Neural cell (in vitro differentiated cells): Measurements from ENCODE around the gene TTLL5.

Experiments
- EP300 ChIP-seq: fragments of 450-650 bp; conservative IDR thresholded peaks from 2 replicates; pipeline ENCODE4 v1.6.1; 2014; ENCODE audit warnings: antibody characterized with exemption, mild to moderate bottlenecking, moderate library complexity; ENCODE audit not compliant: poor library complexity, severe bottlenecking
- EZH2 ChIP-seq: fragments of 200-600, 300-800 bp; shearing (Covaris generic), sonication (generic); IDR thresholded peaks from 2 replicates; pipeline ENCODE4 v1.6.1; 2014; ENCODE audit warnings: antibody characterized with exemption, low read length, borderline replicate concordance, mild to moderate bottlenecking; ENCODE audit not compliant: insufficient read depth, poor library complexity, severe bottlenecking
- MXI1 ChIP-seq: fragments of 450-650 bp; conservative IDR thresholded peaks from 2 replicates; pipeline ENCODE4 v1.6.1; 2014; ENCODE audit warnings: antibody characterized with exemption, mild to moderate bottlenecking; ENCODE audit not compliant: poor library complexity, severe bottlenecking
- POLR2AphosphoS5 ChIP-seq: IDR thresholded peaks from 2 replicates; pipeline ENCODE4 v1.6.1; 2012
- RAD21 ChIP-seq: fragments of 450-650 bp; conservative IDR thresholded peaks from 2 replicates; pipeline ENCODE4 v1.6.1; 2014; ENCODE audit warnings: antibody characterized with exemption, mild to moderate bottlenecking, moderate library complexity
- TAF1 ChIP-seq: IDR thresholded peaks from 2 replicates; pipeline ENCODE4 v1.6.1; 2012; ENCODE audit warnings: low read depth
- TF ChIP-seq, protein P1 (sequence below): fragments of 450-650 bp; IDR thresholded peaks from 2 replicates; pipeline ENCODE4 v1.5.1; 2014; ENCODE audit warnings: antibody characterized with exemption, mild to moderate bottlenecking, moderate library complexity; ENCODE audit not compliant: poor library complexity, severe bottlenecking

DNA sequence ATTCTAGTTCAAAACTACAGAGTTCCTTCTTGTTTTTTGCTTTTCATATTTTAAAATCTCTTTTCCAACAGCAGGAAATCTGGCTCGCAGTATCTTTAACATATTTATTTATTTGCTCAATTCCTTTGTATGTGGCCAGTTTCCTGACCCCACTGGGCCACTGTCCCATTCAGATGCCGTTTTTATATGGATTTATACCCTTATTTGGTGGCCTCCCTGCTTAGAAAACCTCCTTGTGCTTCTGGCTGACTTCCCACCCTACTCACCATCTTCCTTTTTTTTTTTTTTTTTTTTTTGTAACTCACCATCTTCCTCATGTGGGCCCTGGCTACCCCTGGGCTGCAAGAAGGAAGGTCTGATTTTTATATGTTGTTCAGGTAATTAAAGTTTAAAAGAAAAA is 53.9 kb downstream of the TTLL5 start:
- no peak for TF ChIP-seq TAF1
- no peak for TF ChIP-seq POLR2AphosphoS5
- TF ChIP-seq RAD21, result no peak
- TF ChIP-seq, protein P1, sequence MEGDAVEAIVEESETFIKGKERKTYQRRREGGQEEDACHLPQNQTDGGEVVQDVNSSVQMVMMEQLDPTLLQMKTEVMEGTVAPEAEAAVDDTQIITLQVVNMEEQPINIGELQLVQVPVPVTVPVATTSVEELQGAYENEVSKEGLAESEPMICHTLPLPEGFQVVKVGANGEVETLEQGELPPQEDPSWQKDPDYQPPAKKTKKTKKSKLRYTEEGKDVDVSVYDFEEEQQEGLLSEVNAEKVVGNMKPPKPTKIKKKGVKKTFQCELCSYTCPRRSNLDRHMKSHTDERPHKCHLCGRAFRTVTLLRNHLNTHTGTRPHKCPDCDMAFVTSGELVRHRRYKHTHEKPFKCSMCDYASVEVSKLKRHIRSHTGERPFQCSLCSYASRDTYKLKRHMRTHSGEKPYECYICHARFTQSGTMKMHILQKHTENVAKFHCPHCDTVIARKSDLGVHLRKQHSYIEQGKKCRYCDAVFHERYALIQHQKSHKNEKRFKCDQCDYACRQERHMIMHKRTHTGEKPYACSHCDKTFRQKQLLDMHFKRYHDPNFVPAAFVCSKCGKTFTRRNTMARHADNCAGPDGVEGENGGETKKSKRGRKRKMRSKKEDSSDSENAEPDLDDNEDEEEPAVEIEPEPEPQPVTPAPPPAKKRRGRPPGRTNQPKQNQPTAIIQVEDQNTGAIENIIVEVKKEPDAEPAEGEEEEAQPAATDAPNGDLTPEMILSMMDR, result no peak
- TF ChIP-seq EP300, result no peak
- no peak for TF ChIP-seq MXI1
- TF ChIP-seq EZH2, result no peak
